GM19468 (cell line): ENCODE data around the gene ITGA6.

Experiments used
- ATAC-seq: cut with Tn5 transposase; IDR thresholded peaks from one replicate; pipeline ENCODE4 v1.9.1; 2021; ENCODE audit warnings: mild to moderate bottlenecking, moderate library complexity, moderate number of reproducible peaks; ENCODE audit not compliant: unreplicated experiment; ENCODE audit errors: extremely low read depth

ITGA6 gene

GRCh38 chr2:172552547-172553291 is 125.3 kb downstream of the ITGA6 start:
- no peak for ATAC-seq

GRCh38 chr2:172554352-172555271 is 127.2 kb downstream of the ITGA6 start:
- ATAC-seq = no peak

GRCh38 chr2:172555272-172555521 is 127.8 kb downstream of the ITGA6 start:
- no peak for ATAC-seq
